IMR-90 (cell line): ENCODE measurements around the gene ARFIP1. TPM values are rescaled to one million over a fixed set of nuclear protein-coding genes. Genes with fewer than 3 reads are reported as not detected.

Source experiments
- ATAC-seq: fragments of 200-7000 bp; cut with Tn5 transposase; 2 replicates; pipeline ENCODE4 v1.9.1; 2020; ENCODE audit warnings: low read depth, mild to moderate bottlenecking, moderate library complexity
- BruUV-seq: library from RNA; stranded (reverse); fragments of 400-500 nt; replicated peaks from 2 replicates; lab custom pipeline; 2021; lab: Mats Ljungman, UMichigan
- CTCF ChIA-PET: fragments of 300-600 bp; formaldehyde crosslinking; extraction: SDS; loops from one replicate; lab custom pipeline; 2021; ENCODE audit warnings: antibody characterized with exemption; lab: Yijun Ruan, JAX
- POLR2A ChIA-PET: fragments of 300-600 bp; sonication (Branson Sonifier 250); formaldehyde crosslinking; loops from one replicate; lab custom pipeline; 2022; ENCODE audit warnings: antibody characterized with exemption; ENCODE audit not compliant: unreplicated experiment; lab: Charles Lee
- DNase-seq: peaks from one replicate; pipeline ENCODE4 v3.0.0; 2013
- H2AFZ ChIP-seq: replicated peaks from 2 replicates; pipeline ENCODE3; 2013; ENCODE audit warnings: low read length, mild to moderate bottlenecking; ENCODE audit not compliant: poor library complexity
- H2AK5ac ChIP-seq: 2 replicates; pipeline ENCODE4 v1.6.1; 2013; ENCODE audit warnings: low read depth, low read length, inconsistent platforms
- H2AK9ac ChIP-seq: replicated peaks from 2 replicates; pipeline ENCODE3; 2013; ENCODE audit warnings: mild to moderate bottlenecking, low read depth, low read length, moderate library complexity; ENCODE audit not compliant: poor library complexity
- H2BK120ac ChIP-seq: 2 replicates; pipeline ENCODE4 v1.6.1; 2013; ENCODE audit warnings: low read depth, low read length, inconsistent platforms
- H2BK15ac ChIP-seq: 3 replicates; pipeline ENCODE4 v1.6.1; 2013; ENCODE audit warnings: low read depth, low read length, inconsistent platforms
- H2BK20ac ChIP-seq: 2 replicates; pipeline ENCODE4 v1.6.1; 2013; ENCODE audit warnings: low read depth, mild to moderate bottlenecking, inconsistent platforms, low read length, moderate library complexity
- H2BK5ac ChIP-seq: 2 replicates; pipeline ENCODE4 v1.6.1; 2013; ENCODE audit warnings: mild to moderate bottlenecking, low read depth, low read length, inconsistent platforms; ENCODE audit not compliant: poor library complexity, severe bottlenecking
- H3K14ac ChIP-seq: replicated peaks from 2 replicates; pipeline ENCODE4 v1.6.1; 2013; ENCODE audit warnings: low read depth, low read length, inconsistent platforms
- H3K18ac ChIP-seq: 2 replicates; pipeline ENCODE4 v1.6.1; 2013; ENCODE audit warnings: low read depth, low read length, control low read depth
- H3K23ac ChIP-seq: 2 replicates; pipeline ENCODE4 v1.6.1; 2013; ENCODE audit warnings: low read depth, low read length, inconsistent platforms
- H3K27ac ChIP-seq: 2 replicates; pipeline ENCODE4 v1.5.1; 2013; ENCODE audit warnings: mild to moderate bottlenecking, control low read depth, low read length; ENCODE audit not compliant: insufficient read depth
- H3K27me3 ChIP-seq: 2 replicates; pipeline ENCODE4 v1.6.1; 2013; ENCODE audit warnings: low read length; ENCODE audit not compliant: control insufficient read depth, insufficient read depth
- H3K36me3 ChIP-seq: 2 replicates; pipeline ENCODE4 v1.6.1; 2013; ENCODE audit warnings: low read length, mixed read lengths; ENCODE audit not compliant: control insufficient read depth, insufficient read depth
- H3K4ac ChIP-seq: 2 replicates; pipeline ENCODE4 v1.6.1; 2013; ENCODE audit warnings: low read depth, low read length, inconsistent platforms
- H3K4me1 ChIP-seq: 2 replicates; pipeline ENCODE4 v1.6.1; 2013; ENCODE audit warnings: low read length, mixed read lengths; ENCODE audit not compliant: control insufficient read depth, insufficient read depth
- H3K4me2 ChIP-seq: 2 replicates; pipeline ENCODE4 v1.6.1; 2013; ENCODE audit warnings: low read depth, mild to moderate bottlenecking, control low read depth, low read length, moderate library complexity
- H3K4me3 ChIP-seq: 2 replicates; pipeline ENCODE4 v1.5.1; 2013; ENCODE audit warnings: low read depth, mild to moderate bottlenecking, control low read depth, low read length, moderate library complexity; ENCODE audit not compliant: insufficient read depth
- H3K56ac ChIP-seq: 2 replicates; pipeline ENCODE4 v1.6.1; 2013; ENCODE audit warnings: low read length, inconsistent platforms; ENCODE audit not compliant: insufficient read depth; ENCODE audit errors: extremely low read depth
- H3K79me1 ChIP-seq, 2 experiments: 2 replicates each; pipeline ENCODE4 v1.6.1; 2013; ENCODE audit warnings: low read length in 2 of 2, inconsistent platforms in 1 of 2, low read depth in 1 of 2
- H3K9ac ChIP-seq: 2 replicates; pipeline ENCODE4 v1.6.1; 2013; ENCODE audit warnings: low read depth, low read length, control low read depth
- H3K9me1 ChIP-seq: 2 replicates; pipeline ENCODE4 v1.6.1; 2013; ENCODE audit warnings: low read length, inconsistent platforms; ENCODE audit not compliant: insufficient read depth
- H3K9me3 ChIP-seq: 2 replicates; pipeline ENCODE4 v1.6.1; 2013; ENCODE audit warnings: low read length; ENCODE audit not compliant: control insufficient read depth, insufficient read depth
- H4K20me1 ChIP-seq: 2 replicates; pipeline ENCODE4 v1.6.1; 2013; ENCODE audit warnings: low read length, inconsistent platforms; ENCODE audit not compliant: insufficient read depth
- H4K5ac ChIP-seq: 2 replicates; pipeline ENCODE4 v1.6.1; 2013; ENCODE audit warnings: mild to moderate bottlenecking, low read depth, low read length, control low read depth
- H4K8ac ChIP-seq, 2 experiments: 2 replicates each; pipeline ENCODE4 v1.6.1; 2013; ENCODE audit warnings: low read depth in 2 of 2, low read length in 2 of 2, control low read depth in 1 of 2, inconsistent platforms in 1 of 2
- H4K91ac ChIP-seq: 2 replicates; pipeline ENCODE4 v1.6.1; 2013; ENCODE audit warnings: low read depth, low read length, inconsistent platforms; ENCODE audit not compliant: insufficient read depth
- BHLHE40 ChIP-seq: fragments of 150-350 bp; IDR thresholded peaks from 2 replicates; pipeline ENCODE4 v1.6.1; 2016; ENCODE audit warnings: mild to moderate bottlenecking, low read depth, low read length
- CEBPB ChIP-seq: IDR thresholded peaks from 2 replicates; pipeline ENCODE4 v1.6.1; 2012; ENCODE audit warnings: low read depth, low read length, improper control_type of control experiment
- CHD1 ChIP-seq: IDR thresholded peaks from 2 replicates; pipeline ENCODE4 v1.6.1; 2012; ENCODE audit warnings: low read depth, low read length, improper control_type of control experiment
- FOS ChIP-seq: fragments of 150-350 bp; IDR thresholded peaks from 2 replicates; pipeline ENCODE4 v1.6.1; 2016; ENCODE audit warnings: low read depth, low read length
- MAFK ChIP-seq: IDR thresholded peaks from 2 replicates; pipeline ENCODE4 v1.6.1; 2012; ENCODE audit warnings: low read depth, low read length, improper control_type of control experiment
- MAZ ChIP-seq: IDR thresholded peaks from 2 replicates; pipeline ENCODE4 v1.6.1; 2012; ENCODE audit warnings: low read depth, mild to moderate bottlenecking, low read length, improper control_type of control experiment, moderate library complexity, borderline replicate concordance
- MXI1 ChIP-seq: IDR thresholded peaks from 2 replicates; pipeline ENCODE4 v1.6.1; 2012; ENCODE audit warnings: low read depth, mild to moderate bottlenecking, low read length, moderate library complexity, borderline replicate concordance
- NFE2L2 ChIP-seq: fragments of 150-350 bp; IDR thresholded peaks from 2 replicates; pipeline ENCODE4 v1.6.1; 2016; ENCODE audit warnings: low read depth, mild to moderate bottlenecking, low read length
- POLR2A ChIP-seq: IDR thresholded peaks from 2 replicates; pipeline ENCODE4 v1.6.1; 2012; ENCODE audit warnings: mild to moderate bottlenecking, low read depth, low read length
- RAD21 ChIP-seq: IDR thresholded peaks from 2 replicates; pipeline ENCODE4 v1.6.1; 2012; ENCODE audit warnings: low read length, improper control_type of control experiment
- RCOR1 ChIP-seq: IDR thresholded peaks from 2 replicates; pipeline ENCODE4 v1.6.1; 2012; ENCODE audit warnings: mild to moderate bottlenecking, low read length, improper control_type of control experiment; ENCODE audit not compliant: insufficient replicate concordance
- SMC3 ChIP-seq: fragments of 150-350 bp; IDR thresholded peaks from 2 replicates; pipeline ENCODE4 v1.6.1; 2016; ENCODE audit warnings: low read depth, mild to moderate bottlenecking, antibody characterized with exemption, low read length, moderate library complexity
- WGBS, 2 experiments: methylation state at CpG; one replicate each; pipeline versions ENCODE4 v1.1.5 to v1.1.7; 2013; ENCODE audit warnings: missing lambda C conversion rate in 2 of 2; ENCODE audit not compliant: insufficient read length in 1 of 2; ENCODE audit errors: extremely low coverage in 2 of 2; 5-methylcytosine and 5-hydroxymethylcytosine counted together
- dilution Hi-C: fragments of 300-500 bp; cut with HindIII; formaldehyde crosslinking; loops from one replicate; pipeline ENCODE4 v1.14.3; 2018; ENCODE audit warnings: low sequenced_read_pairs; ENCODE audit not compliant: unreplicated experiment
- in situ Hi-C: fragments of 300-500 bp; cut with MboI; formaldehyde crosslinking; loops from 3 replicates; pipeline ENCODE4 v1.14.3; 2019; ENCODE audit warnings: low sequenced_read_pairs, inconsistent platforms, mixed read lengths
- intact Hi-C: fragments of 100-400 bp; cut with micrococcal nuclease; formaldehyde crosslinking; loops from 2 replicates; pipeline ENCODE4 v1.10.0; 2022
- polyA plus RNA-seq, 3 experiments: library from polyadenylated mRNA; depleted of rRNA; stranded (reverse); fragments of >200 nt; gene quantifications; 2 replicates each; pipeline ENCODE4 v1.2.3, GENCODE V29; 2012; ENCODE audit warnings: low replicate concordance in 1 of 3
- total RNA-seq: library from RNA; depleted of rRNA; stranded (reverse); fragments of >200 nt; gene quantifications from 2 replicates; pipeline ENCODE4 v1.2.3, GENCODE V29; 2012
- TF ChIP-seq, protein P1 (sequence below): fragments of 150-350 bp; IDR thresholded peaks from 2 replicates; pipeline ENCODE4 v1.6.1; 2017; ENCODE audit warnings: mild to moderate bottlenecking, antibody characterized with exemption, low read length, low read depth
- TF ChIP-seq, protein P2 (sequence below): conservative IDR thresholded peaks from 2 replicates; pipeline ENCODE4 v1.5.1; 2012; ENCODE audit warnings: mild to moderate bottlenecking, low read depth, low read length, improper control_type of control experiment
- TF ChIP-seq, protein P3 (sequence below): fragments of 150-350 bp; IDR thresholded peaks from 2 replicates; pipeline ENCODE4 v1.6.1; 2016; ENCODE audit warnings: low read depth, mild to moderate bottlenecking, low read length, moderate library complexity, borderline replicate concordance

Gene ARFIP1
- total and polyA plus RNA-seq, 2 of the 4 experiments (the other 2 are of a cell fraction) = 12.7 to 30.5 TPM

DNA sequence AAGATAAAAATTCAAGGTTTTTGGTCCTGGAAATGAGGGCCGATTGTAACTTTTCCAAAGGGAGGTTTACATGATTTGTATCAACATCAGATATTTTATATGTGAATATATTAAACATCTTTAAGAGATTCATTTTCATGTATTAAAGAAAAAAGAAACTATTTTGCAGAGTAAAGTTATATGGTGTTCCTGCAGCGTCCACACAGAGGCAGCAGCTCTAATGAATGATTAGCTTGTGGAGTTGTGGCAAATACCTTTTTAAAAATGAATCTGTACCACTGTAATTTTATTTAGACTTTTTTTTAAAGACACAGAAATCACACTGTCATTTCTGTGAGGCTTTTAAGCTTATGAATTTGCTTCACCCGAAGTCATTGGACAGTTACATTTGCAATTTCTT is 130.8 kb downstream of the ARFIP1 start:
- H3K56ac ChIP-seq = no peak overlapping the region
- H2BK20ac ChIP-seq = no peak overlapping the region
- H3K27me3 ChIP-seq = no peaks in the 10 kb centered on the region
- H3K4me2 ChIP-seq = no peak overlapping the region
- ATAC-seq (no peak), DNase-seq (no peak)
- in situ Hi-C loops (no loop called here), dilution Hi-C loops (no loop called here), intact Hi-C loops (no loop called here)
- H3K27ac ChIP-seq = no peak overlapping the region
- H2BK5ac ChIP-seq = no peak overlapping the region
- WGBS, 2 experiments = no CpG with 5 or more reads among the region's 3 CpGs
- no peak overlapping the region for H2BK15ac ChIP-seq
- no peak overlapping the region for H2AFZ ChIP-seq
- TF ChIP-seq FOS = no peak
- TF ChIP-seq MAZ = no peak
- TF ChIP-seq BHLHE40 = no peak
- no peak for TF ChIP-seq NFE2L2
- no peak for TF ChIP-seq CEBPB
- no peak for TF ChIP-seq MAFK
- TF ChIP-seq, protein P1, sequence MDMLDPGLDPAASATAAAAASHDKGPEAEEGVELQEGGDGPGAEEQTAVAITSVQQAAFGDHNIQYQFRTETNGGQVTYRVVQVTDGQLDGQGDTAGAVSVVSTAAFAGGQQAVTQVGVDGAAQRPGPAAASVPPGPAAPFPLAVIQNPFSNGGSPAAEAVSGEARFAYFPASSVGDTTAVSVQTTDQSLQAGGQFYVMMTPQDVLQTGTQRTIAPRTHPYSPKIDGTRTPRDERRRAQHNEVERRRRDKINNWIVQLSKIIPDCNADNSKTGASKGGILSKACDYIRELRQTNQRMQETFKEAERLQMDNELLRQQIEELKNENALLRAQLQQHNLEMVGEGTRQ = no peak
- TF ChIP-seq, protein P2, sequence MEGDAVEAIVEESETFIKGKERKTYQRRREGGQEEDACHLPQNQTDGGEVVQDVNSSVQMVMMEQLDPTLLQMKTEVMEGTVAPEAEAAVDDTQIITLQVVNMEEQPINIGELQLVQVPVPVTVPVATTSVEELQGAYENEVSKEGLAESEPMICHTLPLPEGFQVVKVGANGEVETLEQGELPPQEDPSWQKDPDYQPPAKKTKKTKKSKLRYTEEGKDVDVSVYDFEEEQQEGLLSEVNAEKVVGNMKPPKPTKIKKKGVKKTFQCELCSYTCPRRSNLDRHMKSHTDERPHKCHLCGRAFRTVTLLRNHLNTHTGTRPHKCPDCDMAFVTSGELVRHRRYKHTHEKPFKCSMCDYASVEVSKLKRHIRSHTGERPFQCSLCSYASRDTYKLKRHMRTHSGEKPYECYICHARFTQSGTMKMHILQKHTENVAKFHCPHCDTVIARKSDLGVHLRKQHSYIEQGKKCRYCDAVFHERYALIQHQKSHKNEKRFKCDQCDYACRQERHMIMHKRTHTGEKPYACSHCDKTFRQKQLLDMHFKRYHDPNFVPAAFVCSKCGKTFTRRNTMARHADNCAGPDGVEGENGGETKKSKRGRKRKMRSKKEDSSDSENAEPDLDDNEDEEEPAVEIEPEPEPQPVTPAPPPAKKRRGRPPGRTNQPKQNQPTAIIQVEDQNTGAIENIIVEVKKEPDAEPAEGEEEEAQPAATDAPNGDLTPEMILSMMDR = no peak
- TF ChIP-seq MXI1 = no peak
- no peak for TF ChIP-seq RCOR1
- TF ChIP-seq, protein P3, sequence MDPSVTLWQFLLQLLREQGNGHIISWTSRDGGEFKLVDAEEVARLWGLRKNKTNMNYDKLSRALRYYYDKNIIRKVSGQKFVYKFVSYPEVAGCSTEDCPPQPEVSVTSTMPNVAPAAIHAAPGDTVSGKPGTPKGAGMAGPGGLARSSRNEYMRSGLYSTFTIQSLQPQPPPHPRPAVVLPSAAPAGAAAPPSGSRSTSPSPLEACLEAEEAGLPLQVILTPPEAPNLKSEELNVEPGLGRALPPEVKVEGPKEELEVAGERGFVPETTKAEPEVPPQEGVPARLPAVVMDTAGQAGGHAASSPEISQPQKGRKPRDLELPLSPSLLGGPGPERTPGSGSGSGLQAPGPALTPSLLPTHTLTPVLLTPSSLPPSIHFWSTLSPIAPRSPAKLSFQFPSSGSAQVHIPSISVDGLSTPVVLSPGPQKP = no peak
- no peak for TF ChIP-seq CHD1
- TF ChIP-seq SMC3 = no peak
- TF ChIP-seq POLR2A = no peak
- TF ChIP-seq RAD21 = no peak
- no peaks in the 10 kb centered on the region for H3K79me1 ChIP-seq
- no peaks in the 10 kb centered on the region for H3K9me1 ChIP-seq
- H2AK9ac ChIP-seq = no peak overlapping the region
- H3K4ac ChIP-seq = no peak overlapping the region
- no peak overlapping the region for H3K4me3 ChIP-seq
- H3K9me3 ChIP-seq = no peaks in the 10 kb centered on the region
- no peak overlapping the region for H4K8ac ChIP-seq
- ChIA-PET CTCF (interaction anchor here (1.1 kb wide), 1 partner anchor 10 kb away, joined by 4 read pairs; no protein-coding TSS in a partner anchor), POLR2A (no interaction called here)
- H4K91ac ChIP-seq = no peak overlapping the region
- H3K36me3 ChIP-seq = no peaks in the 10 kb centered on the region
- H2AK5ac ChIP-seq = no peak overlapping the region
- no TSS peak for BruUV-seq
- no peak overlapping the region for H3K9ac ChIP-seq
- no peak overlapping the region for H3K14ac ChIP-seq
- H4K20me1 ChIP-seq = no peaks in the 10 kb centered on the region
- H2BK120ac ChIP-seq = no peak overlapping the region
- H3K4me1 ChIP-seq = no peaks in the 10 kb centered on the region
- H3K18ac ChIP-seq = no peak overlapping the region
- no peak overlapping the region for H4K5ac ChIP-seq
- no peak overlapping the region for H3K23ac ChIP-seq
